ENCODE data around the gene PLA2G4E. TPM values are rescaled to one million over a fixed set of nuclear protein-coding genes. Genes with fewer than 3 reads are reported as not detected.

PLA2G4E gene
- total RNA-seq, 1 donor from 2014 or later: 0.08 TPM

- intact Hi-C loops (cut with DNase I): loop anchor here (10.0 kb wide), 1 partner anchor 149 kb away; no protein-coding TSS in a partner anchor
- DNase-seq (ENCODE audit: low spot score): peak; percentile 55
Observed at GRCh38 chr15:41985236-41986160, 35.3 kb downstream of the PLA2G4E start.

GRCh38 chr15:41984622-41985021 lies 36.2 kb downstream of the PLA2G4E start:
- intact Hi-C loops (cut with DNase I): loop anchor here (5.0 to 10.0 kb wide), 2 partner anchors 150 to 152 kb away; no protein-coding TSS in a partner anchor
- DNase-seq (ENCODE audit: low spot score): peak; percentile 39

- intact Hi-C loops (cut with DNase I): loop anchor here (5.0 to 10.0 kb wide), 2 partner anchors 151 to 152 kb away; no protein-coding TSS in a partner anchor
- peak; percentile 68 for DNase-seq (ENCODE audit: low spot score)
Observed at GRCh38 chr15:41983621-41984571, 36.9 kb downstream of the PLA2G4E start.

- DNase-seq (ENCODE audit: low spot score): peak; percentile 5
- intact Hi-C loops (cut with DNase I): loop anchor here (5.0 to 10.0 kb wide), 2 partner anchors 151 to 152 kb away; no protein-coding TSS in a partner anchor
Observed at GRCh38 chr15:41983221-41983620, 37.6 kb downstream of the PLA2G4E start.

- DNase-seq (ENCODE audit: low spot score): peak; percentile 67
- intact Hi-C loops (cut with DNase I): loop anchor here (5.0 to 10.0 kb wide), 2 partner anchors 150 to 152 kb away; no protein-coding TSS in a partner anchor
Observed at GRCh38 chr15:41982133-41982930, 38.5 kb downstream of the PLA2G4E start.

- intact Hi-C loops (cut with DNase I): loop anchor here (5.0 to 10.0 kb wide), 2 partner anchors 149 to 153 kb away; no protein-coding TSS in a partner anchor
- DNase-seq (ENCODE audit: low spot score): peak; percentile 43
Observed at GRCh38 chr15:41981371-41982132, 39.3 kb downstream of the PLA2G4E start.

GRCh38 chr15:41980654-41981323 lies 40.1 kb downstream of the PLA2G4E start:
- DNase-seq (ENCODE audit: low spot score): peak; percentile 66
- intact Hi-C loops (cut with DNase I): loop anchor here (5.0 to 10.0 kb wide), 2 partner anchors 148 to 154 kb away; no protein-coding TSS in a partner anchor

GRCh38 chr15:41979493-41980266 lies 41.2 kb downstream of the PLA2G4E start:
- intact Hi-C loops (cut with DNase I): loop anchor here (5.0 to 10.0 kb wide), 2 partner anchors 147 to 155 kb away; no protein-coding TSS in a partner anchor
- peak; percentile 31 for DNase-seq (ENCODE audit: low spot score)

GRCh38 chr15:41978534-41978933 lies 42.3 kb downstream of the PLA2G4E start:
- intact Hi-C loops (cut with DNase I): no loop called here
- DNase-seq (ENCODE audit: low spot score): no peak

- DNase-seq (ENCODE audit: low spot score): peak; percentile 17
- intact Hi-C loops (cut with DNase I): no loop called here
Observed at GRCh38 chr15:41977757-41978383, 43.0 kb downstream of the PLA2G4E start.

GRCh38 chr15:41975669-41976068 lies 45.2 kb downstream of the PLA2G4E start:
- DNase-seq (ENCODE audit: low spot score): no peak
- intact Hi-C loops (cut with DNase I): no loop called here

GRCh38 chr15:41974041-41974440 lies 46.8 kb downstream of the PLA2G4E start:
- intact Hi-C loops (cut with DNase I): no loop called here
- DNase-seq (ENCODE audit: low spot score): no peak

- intact Hi-C loops (cut with DNase I): no loop called here
Observed at GRCh38 chr15:41972253-41973242, 48.3 kb downstream of the PLA2G4E start, which contains the start of gene EHD4. EHD4 (minus strand) TSS chr15:41972557; CDS start chr15:41972494, 63 bp downstream.

GRCh38 chr15:41971895-41972252 lies 49.0 kb downstream of the PLA2G4E start:
- intact Hi-C loops (cut with DNase I): no loop called here
- DNase-seq (ENCODE audit: low spot score): no peak

More at GRCh38 chr15:41972253-41973242, 48.3 kb downstream of the PLA2G4E start, which contains the start of gene EHD4:
- peak; percentile 100 for DNase-seq (ENCODE audit: low spot score)
